Measurements from ENCODE around the gene CTSZ.
"Not testable (repeated sequence)": the region's sequence is repeated elsewhere in the genome, so short reads cannot be mapped to it uniquely, and the experiment has no call there.

Gene CTSZ

GRCh38 chr20:59042796-59043631 is 36.0 kb upstream of the CTSZ start:
- Histone ChIP-seq H3K4me1 (ENCODE audit: control insufficient read depth, insufficient read depth, low read length) (no peaks in the 10 kb centered on the region), H3K9me3 (ENCODE audit: control insufficient read depth, low read length) (no peaks in the 10 kb centered on the region), H3K27ac (ENCODE audit: insufficient read depth, low read depth, low read length, poor library complexity, severe bottlenecking) (no peak overlapping the region), H3K36me3 (ENCODE audit: control insufficient read depth, insufficient read depth, low read length) (peaks cover under 1% of the 10 kb centered on the region), H3K4me3 (ENCODE audit: insufficient read depth, low read depth, low read length) (peak overlapping the region; percentile 74), H3K27me3 (ENCODE audit: control insufficient read depth, insufficient read depth, low read length, poor library complexity, severe bottlenecking) (no peaks in the 10 kb centered on the region)
- WGBS, 2 experiments, result 26 to 27% methylated on average over 66 of the region's 66 CpGs

GRCh38 chr20:59042151-59042795 is 35.2 kb upstream of the CTSZ start, which contains the start of gene PRELID3B:
Gene PRELID3B (minus strand): TSS chr20:59042786. CDS start chr20:59042730, 56 bp downstream.
- no peak within 1 kb of the TSS for H3K27ac ChIP-seq (ENCODE audit: insufficient read depth, low read depth, low read length, poor library complexity, severe bottlenecking)
- H3K9me3 ChIP-seq (ENCODE audit: control insufficient read depth, low read length), result no peaks in the 10 kb centered on the region
- H3K4me3 ChIP-seq (ENCODE audit: insufficient read depth, low read depth, low read length), result peak within 1 kb of the TSS; percentile 74
- no peaks in the 10 kb centered on the region for H3K4me1 ChIP-seq (ENCODE audit: control insufficient read depth, insufficient read depth, low read length)
- no peaks in the 10 kb centered on the region for H3K27me3 ChIP-seq (ENCODE audit: control insufficient read depth, insufficient read depth, low read length, poor library complexity, severe bottlenecking)
- WGBS, 2 experiments, result 9% methylated on average over 50 of the region's 50 CpGs
- peaks cover 8% of the 10 kb centered on the region for H3K36me3 ChIP-seq (ENCODE audit: control insufficient read depth, insufficient read depth, low read length)

GRCh38 chr20:59041487-59041886 is 34.4 kb upstream of the CTSZ start:
- H3K27me3 ChIP-seq (ENCODE audit: control insufficient read depth, insufficient read depth, low read length, poor library complexity, severe bottlenecking); H3K9me3 ChIP-seq (ENCODE audit: control insufficient read depth, low read length); H3K36me3 ChIP-seq (ENCODE audit: control insufficient read depth, insufficient read depth, low read length); H3K27ac ChIP-seq (ENCODE audit: insufficient read depth, low read depth, low read length, poor library complexity, severe bottlenecking); H3K4me1 ChIP-seq (ENCODE audit: control insufficient read depth, insufficient read depth, low read length): not testable (repeated sequence)
- 90 to 95% methylated on average over 16 of the region's 16 CpGs for WGBS, 2 experiments
- peak overlapping the region; percentile 74 for H3K4me3 ChIP-seq (ENCODE audit: insufficient read depth, low read depth, low read length)

GRCh38 chr20:59040667-59041066 is 33.6 kb upstream of the CTSZ start:
- Histone ChIP-seq H3K4me3 (ENCODE audit: insufficient read depth, low read depth, low read length) (no peak overlapping the region), H3K4me1 (ENCODE audit: control insufficient read depth, insufficient read depth, low read length) (no peaks in the 10 kb centered on the region), H3K27ac (ENCODE audit: insufficient read depth, low read depth, low read length, poor library complexity, severe bottlenecking) (no peak overlapping the region), H3K9me3 (ENCODE audit: control insufficient read depth, low read length) (no peaks in the 10 kb centered on the region), H3K27me3 (ENCODE audit: control insufficient read depth, insufficient read depth, low read length, poor library complexity, severe bottlenecking) (no peaks in the 10 kb centered on the region), H3K36me3 (ENCODE audit: control insufficient read depth, insufficient read depth, low read length) (peaks cover 17% of the 10 kb centered on the region)
- 94 to 96% methylated on average over 5 of the region's 5 CpGs for WGBS, 2 experiments

GRCh38 chr20:59039233-59039632 is 32.2 kb upstream of the CTSZ start:
- H3K4me3 ChIP-seq (ENCODE audit: insufficient read depth, low read depth, low read length), result no peak overlapping the region
- H3K27me3 ChIP-seq (ENCODE audit: control insufficient read depth, insufficient read depth, low read length, poor library complexity, severe bottlenecking), result no peaks in the 10 kb centered on the region
- H3K27ac ChIP-seq (ENCODE audit: insufficient read depth, low read depth, low read length, poor library complexity, severe bottlenecking), result no peak overlapping the region
- peaks cover 17% of the 10 kb centered on the region for H3K36me3 ChIP-seq (ENCODE audit: control insufficient read depth, insufficient read depth, low read length)
- no peaks in the 10 kb centered on the region for H3K9me3 ChIP-seq (ENCODE audit: control insufficient read depth, low read length)
- no peaks in the 10 kb centered on the region for H3K4me1 ChIP-seq (ENCODE audit: control insufficient read depth, insufficient read depth, low read length)
- WGBS, 2 experiments, result 92 to 100% methylated on average over 1 of the region's 1 CpG

- Histone ChIP-seq H3K27ac (ENCODE audit: insufficient read depth, low read depth, low read length, poor library complexity, severe bottlenecking) (no peak overlapping the region), H3K4me3 (ENCODE audit: insufficient read depth, low read depth, low read length) (no peak overlapping the region), H3K36me3 (ENCODE audit: control insufficient read depth, insufficient read depth, low read length) (peaks cover 19% of the 10 kb centered on the region), H3K27me3 (ENCODE audit: control insufficient read depth, insufficient read depth, low read length, poor library complexity, severe bottlenecking) (no peaks in the 10 kb centered on the region), H3K9me3 (ENCODE audit: control insufficient read depth, low read length) (no peaks in the 10 kb centered on the region), H3K4me1 (ENCODE audit: control insufficient read depth, insufficient read depth, low read length) (no peaks in the 10 kb centered on the region)
- WGBS, 2 experiments, result 93 to 96% methylated on average over 12 of the region's 12 CpGs
These were observed 30.3 kb upstream of the CTSZ start for GRCh38 chr20:59037386-59037785.

GRCh38 chr20:59035381-59035780 is 28.3 kb upstream of the CTSZ start:
- Histone ChIP-seq H3K36me3 (ENCODE audit: control insufficient read depth, insufficient read depth, low read length) (peaks cover 19% of the 10 kb centered on the region), H3K27ac (ENCODE audit: insufficient read depth, low read depth, low read length, poor library complexity, severe bottlenecking) (no peak overlapping the region), H3K4me3 (ENCODE audit: insufficient read depth, low read depth, low read length) (no peak overlapping the region), H3K9me3 (ENCODE audit: control insufficient read depth, low read length) (no peaks in the 10 kb centered on the region), H3K4me1 (ENCODE audit: control insufficient read depth, insufficient read depth, low read length) (peaks cover 7% of the 10 kb centered on the region), H3K27me3 (ENCODE audit: control insufficient read depth, insufficient read depth, low read length, poor library complexity, severe bottlenecking) (no peaks in the 10 kb centered on the region)
- 93 to 94% methylated on average over 3 of the region's 3 CpGs for WGBS, 2 experiments

- Histone ChIP-seq H3K4me1 (ENCODE audit: control insufficient read depth, insufficient read depth, low read length) (peaks cover 7% of the 10 kb centered on the region), H3K9me3 (ENCODE audit: control insufficient read depth, low read length) (no peaks in the 10 kb centered on the region), H3K4me3 (ENCODE audit: insufficient read depth, low read depth, low read length) (no peak overlapping the region), H3K36me3 (ENCODE audit: control insufficient read depth, insufficient read depth, low read length) (peaks cover 32% of the 10 kb centered on the region), H3K27ac (ENCODE audit: insufficient read depth, low read depth, low read length, poor library complexity, severe bottlenecking) (no peak overlapping the region), H3K27me3 (ENCODE audit: control insufficient read depth, insufficient read depth, low read length, poor library complexity, severe bottlenecking) (no peaks in the 10 kb centered on the region)
- WGBS, 2 experiments, result 83 to 91% methylated on average over 2 of the region's 2 CpGs
These were observed 26.6 kb upstream of the CTSZ start for GRCh38 chr20:59033616-59034165.

- Histone ChIP-seq H3K4me1 (ENCODE audit: control insufficient read depth, insufficient read depth, low read length) (peaks cover 7% of the 10 kb centered on the region), H3K27me3 (ENCODE audit: control insufficient read depth, insufficient read depth, low read length, poor library complexity, severe bottlenecking) (no peaks in the 10 kb centered on the region), H3K36me3 (ENCODE audit: control insufficient read depth, insufficient read depth, low read length) (peaks cover 37% of the 10 kb centered on the region), H3K4me3 (ENCODE audit: insufficient read depth, low read depth, low read length) (no peak overlapping the region), H3K9me3 (ENCODE audit: control insufficient read depth, low read length) (no peaks in the 10 kb centered on the region), H3K27ac (ENCODE audit: insufficient read depth, low read depth, low read length, poor library complexity, severe bottlenecking) (no peak overlapping the region)
- no CpG with 5 or more reads among the region's 1 CpG for WGBS, 2 experiments
These were observed 26.0 kb upstream of the CTSZ start for GRCh38 chr20:59033093-59033492.

- 5 to 9% methylated on average over 13 of the region's 13 CpGs for WGBS, 2 experiments
- peaks cover 33% of the 10 kb centered on the region for H3K36me3 ChIP-seq (ENCODE audit: control insufficient read depth, insufficient read depth, low read length)
- H3K4me3 ChIP-seq (ENCODE audit: insufficient read depth, low read depth, low read length), result peak overlapping the region; percentile 98
- H3K27me3 ChIP-seq (ENCODE audit: control insufficient read depth, insufficient read depth, low read length, poor library complexity, severe bottlenecking), result no peaks in the 10 kb centered on the region
- peaks cover 7% of the 10 kb centered on the region for H3K4me1 ChIP-seq (ENCODE audit: control insufficient read depth, insufficient read depth, low read length)
- no peaks in the 10 kb centered on the region for H3K9me3 ChIP-seq (ENCODE audit: control insufficient read depth, low read length)
- peak overlapping the region; percentile 79 for H3K27ac ChIP-seq (ENCODE audit: insufficient read depth, low read depth, low read length, poor library complexity, severe bottlenecking)
These were observed 25.6 kb upstream of the CTSZ start for GRCh38 chr20:59032713-59033059.
